Suppressor macrophage (primary cell): Measurements from ENCODE around the gene HOXA6.
A peak's percentile ranks its signal among the peaks of the same experiment; 100 is the strongest.

Source experiments
- DNase-seq, 4 experiments: peaks; one replicate each; pipeline ENCODE4 v3.0.0-alpha.2; 2020 to 2022

The HOXA6 gene

DNA sequence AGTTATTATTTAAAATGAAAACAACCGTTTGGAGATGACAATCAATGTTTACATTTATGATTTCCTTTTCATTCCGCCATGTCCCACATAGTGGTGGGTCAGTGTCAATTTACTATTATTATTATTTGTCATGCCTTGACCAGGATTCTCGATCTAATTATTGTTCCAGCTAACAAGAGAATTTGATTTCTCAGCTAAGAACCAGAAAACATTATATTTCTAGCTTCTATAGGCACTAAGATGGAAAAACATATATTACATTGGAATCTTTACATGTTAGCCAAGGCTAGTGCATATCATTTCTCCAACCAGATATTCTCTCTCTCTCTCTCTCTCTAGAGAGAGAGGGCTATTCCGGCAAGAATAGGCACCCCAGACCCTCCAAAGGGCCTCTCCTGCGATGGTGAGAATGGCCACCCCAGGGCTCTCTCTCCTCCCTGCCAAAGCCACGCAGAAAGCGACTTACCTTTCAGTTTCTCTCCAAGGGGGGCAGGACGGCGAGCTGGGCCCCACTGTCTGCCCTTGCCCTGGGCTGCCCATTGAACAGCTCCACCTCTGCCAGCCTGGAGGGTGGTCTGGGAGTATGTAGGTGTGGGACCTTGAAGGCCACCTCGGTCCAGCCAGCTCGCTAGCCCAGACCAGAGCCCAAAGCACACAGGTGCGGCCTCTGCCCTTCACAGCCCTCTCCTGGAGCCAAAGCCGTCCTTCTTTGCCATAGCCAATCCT is 2.4 kb upstream of the HOXA6 start:
- no peak for DNase-seq

DNA sequence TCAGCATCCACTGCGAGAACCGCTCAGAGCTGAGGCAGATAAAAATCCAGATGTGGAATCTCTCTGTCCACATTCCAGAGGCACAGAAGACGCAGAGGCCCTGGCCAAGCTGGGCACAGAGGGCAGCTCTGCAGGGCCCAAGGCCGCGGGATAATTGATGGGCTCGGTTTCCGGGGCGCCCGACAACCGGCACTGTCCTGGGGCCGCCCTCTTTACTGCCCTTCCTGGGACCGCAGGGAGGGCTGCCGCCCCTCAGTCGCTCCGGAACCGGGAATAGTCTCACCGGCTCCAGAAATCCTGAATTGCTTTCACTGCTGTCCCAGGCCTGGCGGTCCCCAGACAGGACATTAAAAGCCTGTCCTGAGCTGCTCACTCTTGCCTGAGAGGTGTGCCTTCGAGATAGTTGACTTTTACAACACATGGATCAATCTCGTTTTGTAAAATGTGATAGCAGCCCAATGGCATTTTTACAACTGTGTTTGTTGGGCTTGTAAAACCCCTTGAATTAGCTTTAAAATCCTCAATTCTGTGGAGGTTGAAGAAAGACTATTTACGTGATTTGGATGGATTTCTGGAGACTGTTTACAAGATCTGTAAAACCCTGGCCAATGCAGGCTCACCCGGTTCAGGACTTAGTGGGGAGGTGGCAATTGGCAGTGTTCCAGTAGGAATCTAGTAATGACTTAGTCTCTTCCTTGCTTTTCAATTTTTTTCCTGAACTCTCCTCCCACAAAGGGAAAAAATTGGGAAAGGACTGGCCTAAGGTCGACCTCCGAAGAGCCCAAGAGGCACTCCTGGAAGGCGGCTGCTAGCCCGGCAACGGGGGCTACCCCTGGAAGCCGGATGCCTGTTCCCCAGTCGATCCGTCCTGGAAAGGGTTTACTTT is 1.4 kb upstream of the HOXA6 start:
- DNase-seq, result no peak

DNA sequence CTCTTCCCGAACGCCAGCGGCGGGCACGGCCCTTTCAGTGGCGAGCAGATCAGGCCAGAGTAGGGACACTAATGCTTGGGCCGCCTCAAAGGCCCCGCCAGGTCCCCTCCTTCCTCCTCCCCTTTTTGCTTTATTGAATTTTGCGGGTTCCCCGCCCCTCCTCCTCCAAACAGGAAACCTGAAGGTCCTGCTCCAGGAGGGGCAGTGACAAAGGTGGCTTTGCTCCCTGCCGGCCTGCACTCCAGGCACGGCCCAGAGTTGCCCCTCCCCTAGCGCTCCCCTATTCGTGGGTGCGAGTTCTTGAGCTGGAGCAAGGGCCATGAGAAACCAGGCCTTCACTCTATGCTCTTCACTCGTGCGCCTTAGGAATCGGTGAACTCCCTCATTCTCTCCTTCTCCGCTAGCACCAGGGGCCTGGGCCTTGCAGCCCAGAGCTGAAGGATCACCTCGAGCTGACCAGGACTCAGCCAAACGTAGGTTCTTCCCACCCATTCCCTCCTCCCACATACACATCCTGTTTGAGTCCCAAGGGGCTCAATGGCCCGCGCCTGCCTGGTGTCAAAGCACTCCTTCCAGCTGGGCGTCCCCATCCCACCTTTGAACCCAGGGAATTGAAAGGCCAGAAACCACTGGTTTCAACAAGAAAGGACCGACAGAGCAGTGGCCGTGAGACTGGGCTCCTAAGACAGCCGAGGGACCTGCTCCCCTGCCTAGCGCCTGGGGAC is 619 bp upstream of the HOXA6 start:
- DNase-seq, result peak in 1 of 4 experiments; percentile 9

DNA sequence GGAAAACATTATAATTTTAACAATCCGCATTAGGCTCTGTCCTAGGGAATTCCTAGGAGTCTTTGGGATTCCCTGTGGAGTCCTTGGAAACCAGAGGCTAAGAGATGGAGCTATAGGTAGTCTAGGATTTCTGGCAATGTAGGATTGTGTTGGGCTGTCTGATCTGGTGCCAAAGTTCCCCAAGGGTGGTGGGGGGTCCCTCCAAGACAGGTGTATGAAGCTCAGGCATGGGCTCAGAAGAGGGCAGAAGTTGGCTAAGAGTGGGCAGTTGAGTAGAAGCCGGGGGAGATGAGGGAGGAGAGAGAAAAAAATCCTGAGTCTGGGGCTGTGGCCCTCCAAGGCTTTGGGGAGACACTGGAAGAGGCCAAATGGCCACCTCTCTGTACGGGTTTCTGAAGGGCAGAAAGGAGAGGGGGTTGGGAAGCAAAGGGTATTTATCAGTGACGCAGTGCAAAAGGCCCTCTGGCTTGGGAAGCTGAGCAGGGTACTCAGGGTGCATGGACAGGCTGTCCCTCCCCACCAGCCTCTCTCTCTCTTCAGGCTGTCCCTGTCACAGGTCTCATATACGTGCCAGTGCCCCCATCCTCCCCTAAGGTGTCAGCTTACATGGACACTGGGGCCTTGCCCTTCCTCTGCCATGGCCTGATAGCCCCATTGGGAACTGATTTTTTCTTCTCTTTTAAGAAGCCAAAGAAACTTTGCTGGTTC is 929 bp downstream of the HOXA6 start:
- DNase-seq, result no peak

DNA sequence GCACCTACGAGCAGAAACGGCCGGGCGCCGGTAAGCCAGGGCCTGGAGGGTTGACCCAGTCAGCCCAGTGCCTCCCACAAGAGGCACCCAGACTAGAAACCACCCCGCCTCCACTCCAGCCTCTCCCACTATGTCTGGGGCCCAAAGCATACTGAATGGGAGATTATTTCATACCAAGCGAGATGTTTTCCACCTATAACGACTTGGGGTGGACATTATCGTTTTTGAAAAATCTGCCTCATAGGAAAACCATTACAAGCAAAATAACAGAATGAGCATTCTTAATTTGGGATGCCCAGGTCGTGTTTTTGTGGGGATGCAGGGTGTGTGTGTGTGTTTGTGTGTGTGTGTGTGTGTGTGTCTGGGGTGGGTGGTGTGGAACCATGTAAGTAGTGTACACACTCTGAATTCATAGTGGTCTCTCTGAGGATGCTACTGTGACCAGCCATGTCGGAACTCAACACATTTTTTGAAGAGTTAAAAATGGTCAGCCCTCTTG is 1.6 kb downstream of the HOXA6 start:
- DNase-seq, result no peak

DNA sequence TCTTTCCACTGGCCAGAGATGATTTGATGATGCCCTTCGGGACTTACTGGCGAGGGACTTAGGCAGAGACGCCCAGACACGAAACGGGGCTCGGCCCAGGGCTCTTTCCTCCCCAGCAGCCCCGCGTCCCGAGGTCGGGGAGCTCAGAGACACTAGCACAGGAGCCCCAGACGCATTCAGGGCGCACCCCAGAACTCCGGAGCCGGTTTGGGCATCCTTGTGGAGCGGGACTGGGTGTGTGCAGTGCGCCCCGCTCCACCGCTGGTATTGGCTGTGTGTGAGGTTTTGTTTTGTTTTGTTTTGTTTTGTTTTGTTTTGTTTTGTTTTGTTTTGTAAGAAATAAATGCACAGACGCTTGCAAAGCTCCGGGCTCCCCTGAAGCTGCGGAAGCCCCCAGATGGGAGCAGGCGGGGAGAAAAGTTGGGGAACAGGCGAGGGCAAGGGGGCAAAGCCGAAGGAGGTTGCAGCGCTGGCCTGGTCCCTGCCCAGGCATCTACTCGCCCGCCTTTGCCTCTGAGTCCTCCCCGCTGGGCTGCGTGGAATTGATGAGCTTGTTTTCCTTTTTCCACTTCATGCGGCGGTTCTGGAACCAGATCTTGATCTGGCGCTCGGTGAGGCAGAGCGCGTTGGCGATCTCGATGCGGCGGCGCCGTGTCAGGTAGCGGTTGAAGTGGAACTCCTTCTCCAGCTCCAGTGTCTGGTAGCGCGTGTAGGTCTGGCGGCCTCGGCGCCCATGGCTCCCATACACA is 2.2 kb downstream of the HOXA6 start:
- DNase-seq, result no peak

DNA sequence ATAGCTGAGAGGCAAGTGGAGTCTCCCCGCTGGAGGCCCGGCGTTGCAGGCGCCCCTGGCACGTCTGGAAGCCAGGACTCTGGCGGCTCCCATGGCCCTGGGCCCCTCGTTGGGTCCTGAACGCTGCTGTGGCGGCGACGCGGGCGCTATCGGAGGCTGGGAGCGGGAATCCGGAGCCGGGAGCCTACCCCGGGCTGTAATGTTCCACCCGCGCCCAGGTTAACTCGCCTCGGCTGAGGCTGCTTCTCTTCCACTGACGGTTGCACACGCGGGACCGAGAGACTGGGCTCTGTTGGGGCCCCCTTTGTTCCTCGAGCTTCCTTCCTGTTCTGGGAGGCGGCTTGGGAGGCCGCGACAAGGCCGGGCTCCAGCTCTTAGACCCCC is 2.8 kb downstream of the HOXA6 start:
- DNase-seq, result no peak

DNA sequence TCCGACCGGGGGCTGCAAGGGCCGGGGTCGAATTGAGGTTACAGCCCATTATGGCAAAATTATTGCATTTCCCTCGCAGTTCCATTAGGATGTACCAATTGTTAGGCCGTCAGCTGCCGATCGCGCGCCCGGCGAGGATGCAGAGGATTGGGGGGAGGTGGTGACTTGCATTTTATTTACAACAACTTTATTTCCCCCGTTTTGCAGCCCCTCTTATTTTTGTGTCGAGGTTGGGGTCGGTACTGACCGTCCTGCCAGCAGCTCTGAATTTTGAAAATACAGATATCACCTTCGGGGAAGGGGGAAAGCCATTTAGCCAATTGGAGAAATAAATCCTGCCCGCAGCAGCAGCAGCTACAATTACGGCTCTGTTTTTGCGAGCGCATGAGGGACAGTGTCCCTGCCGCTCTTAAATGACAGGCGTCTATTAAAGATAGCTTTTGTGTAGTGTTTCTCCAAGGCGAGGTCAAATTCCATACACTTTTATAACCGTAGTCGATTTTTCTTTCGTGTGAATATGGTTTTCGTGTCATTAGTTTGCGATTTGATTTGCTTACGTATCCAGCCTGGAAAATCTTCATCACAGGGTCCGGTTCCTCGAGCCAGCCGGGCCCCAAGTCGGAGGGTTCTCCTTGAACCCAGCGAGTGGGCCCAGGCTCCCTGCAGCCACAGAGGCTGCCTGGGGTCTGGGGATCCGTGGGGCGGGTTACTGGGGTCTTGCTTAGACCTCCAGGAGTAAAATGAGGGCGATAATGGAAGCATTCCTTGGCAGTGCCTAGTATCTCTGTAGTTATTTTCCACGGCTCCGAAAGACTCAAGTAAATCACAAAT is 3.4 kb downstream of the HOXA6 start:
- no peak for DNase-seq

DNA sequence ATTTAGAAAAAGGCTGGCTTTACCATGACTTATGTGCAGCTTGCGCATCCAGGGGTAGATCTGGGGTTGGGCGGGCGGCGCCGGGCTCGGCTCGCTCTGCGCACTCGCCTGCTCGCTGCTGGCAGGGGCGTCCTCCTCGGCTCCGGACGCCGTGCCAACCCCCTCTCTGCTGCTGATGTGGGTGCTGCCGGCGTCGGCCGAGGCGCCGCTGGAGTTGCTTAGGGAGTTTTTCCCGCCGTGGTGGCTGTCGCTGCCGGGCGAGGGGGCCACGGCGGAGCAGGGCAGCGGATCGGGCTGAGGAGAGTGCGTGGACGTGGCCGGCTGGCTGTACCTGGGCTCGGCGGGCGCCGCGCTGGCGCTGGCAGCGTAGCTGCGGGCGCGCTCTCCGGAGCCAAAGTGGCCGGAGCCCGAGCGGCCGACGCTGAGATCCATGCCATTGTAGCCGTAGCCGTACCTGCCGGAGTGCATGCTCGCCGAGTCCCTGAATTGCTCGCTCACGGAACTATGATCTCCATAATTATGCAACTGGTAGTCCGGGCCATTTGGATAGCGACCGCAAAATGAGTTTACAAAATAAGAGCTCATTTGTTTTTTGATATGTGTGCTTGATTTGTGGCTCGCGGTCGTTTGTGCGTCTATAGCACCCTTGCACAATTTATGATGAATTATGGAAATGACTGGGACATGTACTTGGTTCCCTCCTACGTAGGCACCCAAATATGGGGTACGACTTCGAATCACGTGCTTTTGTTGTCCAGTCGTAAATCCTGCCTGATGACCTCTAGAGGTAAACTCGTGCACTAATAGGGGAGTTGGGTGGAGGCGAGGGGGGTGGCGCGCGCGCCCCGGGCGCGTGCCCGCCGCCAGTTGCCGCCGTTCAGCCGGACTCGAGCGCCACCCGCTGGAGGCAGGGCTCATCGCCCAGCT is 4.3 kb downstream of the HOXA6 start, which contains the start of gene HOXA5:
TSS of gene HOXA5 (minus strand) at position 659 of the 927 bp plus-strand sequence. CDS start at position 585, 74 bp downstream.
- DNase-seq, result peak in 3 of 4 experiments; percentile 71 to 72 (median 71)

DNA sequence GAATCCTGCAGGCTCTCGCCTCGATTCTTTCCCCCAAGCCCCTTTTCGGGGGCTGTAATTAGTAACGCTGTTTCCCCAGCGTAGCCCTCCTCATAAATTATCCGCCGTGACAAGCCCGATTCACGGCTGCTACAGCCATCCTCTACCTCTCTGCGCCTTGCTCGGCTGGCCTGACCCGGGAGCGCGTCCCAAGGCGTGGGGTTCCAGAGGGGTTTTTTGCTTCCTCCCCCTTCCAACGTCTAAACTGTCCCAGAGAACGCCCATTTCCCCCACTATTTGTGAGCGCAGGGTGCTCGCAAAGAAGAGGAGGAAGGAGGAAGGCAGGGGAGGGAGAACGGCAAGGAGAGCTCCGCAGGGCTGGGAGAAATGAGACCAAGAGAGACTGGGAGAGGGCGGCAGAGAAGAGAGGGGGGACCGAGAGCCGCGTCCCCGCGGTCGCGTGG is 5.0 kb downstream of the HOXA6 start:
- DNase-seq, result no peak

DNA sequence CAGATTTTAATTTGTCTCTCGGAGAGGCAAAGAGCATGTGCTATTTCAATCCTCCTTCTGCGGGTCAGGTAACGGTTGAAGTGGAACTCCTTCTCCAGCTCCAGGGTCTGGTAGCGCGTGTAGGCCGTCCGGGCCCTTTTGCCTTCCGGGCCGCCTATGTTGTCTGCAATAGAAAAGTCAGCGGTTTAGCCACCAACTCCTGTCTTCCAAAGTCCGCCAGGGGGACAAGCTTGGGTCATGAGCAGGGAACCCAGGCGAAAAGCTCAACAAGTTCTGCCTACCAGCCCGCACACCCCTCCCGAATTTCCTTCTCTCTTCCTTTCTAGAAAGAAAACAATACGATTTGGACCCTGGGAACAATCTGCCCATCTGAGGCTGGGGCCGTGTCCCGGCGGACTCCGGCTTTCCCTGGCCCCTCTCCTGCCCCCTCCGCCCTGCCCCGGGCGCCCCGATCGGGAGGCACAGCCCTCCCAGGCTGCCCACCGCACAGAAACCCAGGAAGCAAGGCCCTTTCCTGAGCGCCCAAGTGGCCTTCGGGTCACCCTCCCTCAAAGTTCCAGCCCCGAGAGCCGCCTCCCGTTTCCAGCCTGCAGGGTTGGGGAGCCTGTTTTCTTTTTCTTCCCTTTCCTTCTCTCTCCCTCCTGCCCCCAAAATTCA is 5.5 kb downstream of the HOXA6 start:
- peak in 1 of 4 experiments; percentile 33 for DNase-seq

DNA sequence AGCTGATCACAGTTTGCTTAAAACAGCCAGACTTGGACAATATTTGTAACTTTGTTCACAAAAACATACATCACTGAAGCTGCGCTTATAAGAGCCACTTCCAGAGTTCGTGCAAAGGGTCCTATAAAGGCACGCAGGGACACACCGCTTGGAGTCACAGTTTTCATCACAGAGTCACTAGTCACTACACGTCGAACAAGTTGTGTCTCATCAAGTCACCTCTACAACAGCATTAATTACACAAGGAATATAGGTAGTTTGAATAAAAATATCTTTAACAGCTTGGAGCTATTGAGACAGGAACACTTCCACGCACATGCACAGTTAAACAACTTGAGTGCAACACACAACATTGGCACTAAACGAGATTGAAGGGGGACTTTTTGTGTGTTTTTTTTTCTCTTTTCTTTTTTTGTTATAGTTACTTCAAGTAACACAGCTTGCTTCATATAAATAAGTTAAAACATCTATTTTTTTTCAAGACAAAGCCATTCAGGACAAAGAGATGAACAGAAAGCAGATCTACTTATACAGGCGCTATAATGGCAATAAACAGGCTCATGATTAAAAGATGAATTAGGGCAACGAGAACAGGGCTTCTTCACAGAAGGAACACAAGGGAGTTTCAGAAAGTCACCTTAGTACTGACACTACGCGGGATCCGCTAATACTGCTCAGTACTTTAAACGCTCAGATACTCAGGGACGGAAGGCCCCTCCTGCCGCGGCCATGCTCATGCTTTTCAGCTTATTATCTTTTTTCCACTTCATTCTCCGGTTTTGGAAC is 6.2 kb downstream of the HOXA6 start:
- no peak for DNase-seq

DNA sequence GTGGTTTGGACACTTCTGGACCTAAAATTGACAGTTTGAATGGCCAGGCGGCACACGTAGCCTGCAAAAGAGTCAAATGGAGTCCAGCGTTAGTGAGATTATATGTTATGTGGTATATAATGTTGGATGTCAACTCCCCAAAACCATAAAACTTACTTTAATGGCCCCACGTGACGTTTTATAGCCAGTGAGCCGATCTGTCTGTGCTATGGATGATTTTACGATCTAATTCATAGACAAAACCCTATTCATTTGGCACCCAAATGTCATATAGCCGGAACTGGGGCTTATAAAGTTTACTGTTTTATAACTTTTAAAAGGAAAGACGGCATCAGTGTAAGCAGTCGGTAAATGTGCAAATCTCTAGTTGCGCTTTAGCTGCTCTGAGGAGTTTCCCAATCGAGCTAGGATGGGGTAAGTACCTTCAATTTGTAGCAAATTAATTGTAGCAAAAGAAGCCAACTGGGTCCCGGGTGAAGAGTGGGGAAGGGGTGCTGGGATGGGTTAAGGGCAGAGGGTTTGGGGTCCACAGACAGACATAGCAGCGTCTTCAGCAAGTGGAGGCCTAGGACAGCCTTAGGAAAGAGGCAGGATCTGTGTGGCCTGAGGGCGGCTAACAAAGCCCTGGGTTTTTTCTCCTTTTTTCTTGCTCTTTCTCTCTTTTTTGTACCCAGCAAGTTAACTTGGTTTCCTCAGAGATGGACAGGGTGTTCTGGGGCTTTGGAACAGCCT is 7.3 kb downstream of the HOXA6 start:
- DNase-seq, result no peak

DNA sequence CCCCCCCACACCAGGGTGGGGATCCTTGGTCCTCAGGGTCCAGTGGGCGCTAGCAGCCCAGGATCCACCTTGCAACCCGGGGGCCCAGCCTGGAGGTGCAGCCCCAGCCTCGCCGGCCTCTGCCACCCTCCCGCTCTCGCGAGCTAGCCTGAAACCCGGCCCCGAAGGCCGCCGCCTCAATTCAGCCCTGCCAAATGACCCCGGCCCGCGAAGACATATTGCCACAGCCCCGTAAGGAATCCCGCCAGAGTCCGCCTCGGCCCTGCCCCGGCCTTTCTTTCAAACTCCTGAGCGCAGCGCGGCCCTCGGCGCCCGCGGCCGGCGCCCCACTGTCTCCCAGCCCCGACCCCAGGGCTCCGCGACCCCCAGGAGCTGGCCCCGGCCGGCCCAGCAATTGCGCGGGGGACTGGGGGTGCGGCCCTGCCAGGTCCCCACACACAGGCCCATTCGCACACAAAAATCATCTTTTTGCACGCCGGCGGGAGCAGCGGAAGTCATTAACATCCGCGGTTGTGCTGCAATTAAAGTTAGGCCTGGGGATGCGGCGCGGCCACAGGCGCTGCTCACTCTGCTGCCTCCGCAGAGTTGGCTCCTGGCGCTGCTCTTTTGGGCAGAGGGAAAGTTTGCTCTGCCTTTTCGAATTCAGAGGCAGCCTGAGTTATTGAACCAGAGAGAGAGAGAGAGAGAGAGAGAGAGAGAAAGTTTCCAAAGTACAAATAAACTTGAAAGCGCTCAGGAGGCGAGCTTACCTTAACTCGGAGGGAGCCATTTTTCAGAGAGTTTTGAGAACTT is 8.0 kb downstream of the HOXA6 start:
- DNase-seq, result no peak

DNA sequence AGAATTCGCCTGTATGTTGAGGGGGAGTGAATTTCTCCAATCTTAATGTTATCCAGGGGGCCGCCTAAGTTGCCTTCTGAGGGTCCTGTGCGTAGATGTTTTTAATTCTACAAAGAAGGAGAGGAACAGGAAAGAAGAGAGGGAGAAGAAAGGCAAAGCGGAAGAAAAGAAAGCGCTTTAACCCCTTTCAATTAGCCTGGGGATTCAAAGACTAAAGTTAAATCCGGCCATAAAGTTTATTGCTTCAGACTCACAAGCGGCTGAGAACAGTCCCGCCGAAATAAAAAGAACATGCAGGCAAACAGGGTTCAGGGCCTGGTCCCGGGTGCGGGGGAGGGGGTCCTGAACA is 8.6 kb downstream of the HOXA6 start:
- DNase-seq, result no peak

DNA sequence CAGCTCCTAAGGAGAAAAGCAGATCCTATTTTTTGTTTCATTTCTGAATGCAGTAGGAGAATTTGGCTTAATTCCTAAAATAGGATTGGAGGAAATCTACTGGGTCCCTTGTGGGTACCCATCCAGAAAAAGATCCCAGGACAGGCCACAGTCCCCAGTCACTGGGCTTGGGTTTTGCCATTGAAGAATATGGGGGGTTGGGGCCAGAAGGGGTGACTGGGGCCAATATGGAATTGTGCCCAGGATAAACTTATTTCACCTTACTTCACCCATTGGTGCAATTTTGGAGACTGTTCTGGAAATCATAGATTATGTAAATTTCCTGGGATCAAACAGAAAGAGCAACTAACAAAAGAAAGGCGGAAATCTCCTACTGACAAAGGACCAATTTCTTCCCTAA is 9.1 kb downstream of the HOXA6 start:
- no peak for DNase-seq
